ENCODE results near the gene COX14.

The COX14 gene

DNA sequence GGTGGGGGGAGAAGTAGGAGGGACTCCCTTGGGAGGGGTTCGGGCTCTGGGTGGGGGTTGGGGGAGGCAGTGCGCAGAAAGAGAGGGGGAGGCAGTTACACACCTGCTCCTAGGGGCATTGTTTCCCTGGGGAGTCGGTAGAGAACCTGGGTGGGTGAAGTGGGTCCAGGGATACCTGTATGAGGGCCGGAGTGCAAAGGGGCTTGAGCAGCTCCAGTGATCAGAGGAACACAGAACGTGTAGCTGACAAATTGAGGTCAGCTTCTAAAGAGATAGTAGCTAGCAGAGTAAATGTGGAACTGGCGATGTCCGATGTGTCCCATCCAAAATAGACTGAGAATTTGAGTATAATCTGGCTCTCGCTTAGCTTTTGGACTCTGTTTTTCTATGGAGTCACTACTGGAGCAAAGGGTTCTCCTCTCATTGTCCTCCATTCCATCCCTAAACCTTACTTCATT, 26.4 kb upstream of the COX14 start:
- no peak for DNase-seq

DNA sequence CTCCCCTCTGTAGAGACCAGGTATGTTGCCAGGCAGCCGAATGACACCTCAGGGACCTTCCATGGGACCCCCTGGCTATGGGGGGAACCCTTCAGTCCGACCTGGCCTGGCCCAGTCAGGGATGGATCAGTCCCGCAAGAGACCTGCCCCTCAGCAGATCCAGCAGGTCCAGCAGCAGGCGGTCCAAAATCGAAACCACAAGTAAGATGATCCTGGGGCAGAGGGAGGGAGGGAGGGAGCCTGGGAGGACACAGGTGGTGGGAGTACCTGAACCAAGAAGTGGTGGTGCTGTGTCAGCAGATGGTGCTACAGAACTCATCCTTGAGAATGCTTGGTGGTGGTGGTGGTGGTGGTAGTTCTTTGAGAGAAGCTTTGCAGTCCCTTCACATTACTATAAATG, 25.9 kb upstream of the COX14 start:
- no peak for DNase-seq

- no peak for DNase-seq
These were observed 24.9 kb upstream of the COX14 start for GRCh38 chr12:50087151-50087550.

DNA sequence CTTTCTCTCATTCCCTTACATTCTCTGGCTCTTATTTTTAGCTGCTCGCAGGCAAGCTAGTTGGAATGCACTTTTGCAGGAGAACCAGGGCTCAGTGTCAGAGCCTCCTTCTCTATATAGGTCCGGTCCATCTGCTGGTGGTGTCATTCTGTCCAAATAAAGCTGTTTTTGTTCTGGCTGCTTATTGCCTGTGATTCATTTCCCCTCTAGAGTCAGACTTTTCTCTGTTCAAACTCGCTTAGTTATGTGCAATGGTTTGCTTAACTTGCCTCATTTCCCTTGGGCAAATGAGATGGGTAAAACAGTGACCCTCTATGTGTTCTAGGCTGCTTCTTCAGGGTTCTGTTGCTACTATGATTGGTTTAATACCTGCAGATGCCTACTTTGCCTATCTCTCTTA, 24.0 kb upstream of the COX14 start:
- DNase-seq: no peak

DNA sequence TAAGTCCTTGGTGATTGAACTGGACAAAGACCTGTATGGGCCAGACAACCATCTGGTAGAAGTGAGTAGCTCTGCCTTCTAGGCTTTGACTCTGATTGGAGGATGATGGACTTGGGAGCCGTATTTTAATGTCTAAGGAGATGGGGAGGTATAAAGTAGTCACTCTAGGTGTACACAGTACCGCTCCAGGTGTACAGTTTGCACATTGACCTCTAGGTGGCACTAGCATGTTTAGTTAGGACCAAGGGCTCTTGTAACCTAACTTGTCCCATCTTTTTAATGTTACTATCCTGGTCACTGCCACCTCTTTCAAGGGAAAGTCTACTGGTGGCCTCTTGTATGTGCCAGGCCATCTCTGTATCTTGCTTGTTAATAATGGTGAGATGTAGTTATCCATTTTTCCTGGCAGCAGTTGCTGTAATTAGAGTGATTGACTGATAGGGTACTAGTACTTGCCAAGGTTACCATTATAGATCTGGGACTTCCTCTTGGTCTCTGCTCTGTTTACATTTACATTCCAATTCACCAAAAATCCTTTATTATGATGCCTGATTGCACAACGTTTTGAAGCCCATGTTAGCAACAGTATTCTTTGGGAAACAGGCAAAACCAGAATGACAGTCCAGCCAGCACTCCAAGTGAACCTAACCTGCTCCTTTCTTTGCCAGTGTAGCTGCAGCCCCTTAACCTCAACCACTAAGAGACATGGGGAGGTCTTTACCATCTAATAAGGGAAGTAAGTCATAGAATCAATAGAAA, 23.3 kb upstream of the COX14 start:
- no peak for DNase-seq

- DNase-seq: no peak
These were observed 22.3 kb upstream of the COX14 start for GRCh38 chr12:50089730-50090129.

GRCh38 chr12:50090391-50090790, 21.6 kb upstream of the COX14 start:
- no peak for DNase-seq

DNA sequence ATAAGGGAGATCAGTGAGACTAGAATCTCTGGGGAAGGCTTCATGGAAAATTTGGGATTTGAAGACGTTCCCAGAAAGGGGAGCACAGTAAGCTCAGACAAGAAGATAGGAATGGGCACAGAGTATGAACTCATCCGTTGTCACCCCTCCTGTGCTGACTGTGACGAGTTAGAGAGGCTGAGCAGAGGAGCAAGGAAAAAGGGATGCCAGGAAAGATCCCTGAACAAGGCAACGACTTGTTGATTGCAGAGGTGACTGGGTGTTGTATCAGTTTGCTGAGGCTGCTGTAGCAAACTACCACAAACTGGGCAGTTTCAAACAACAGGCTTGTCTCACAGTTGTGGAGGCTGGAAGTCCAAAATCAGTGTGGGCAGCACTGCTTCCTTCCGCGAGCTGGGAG, 14.1 kb upstream of the COX14 start:
- DNase-seq: no peak

- no peak for DNase-seq
These were observed 12.6 kb upstream of the COX14 start for GRCh38 chr12:50099302-50100008.

- DNase-seq: no peak
These were observed 11.5 kb upstream of the COX14 start for GRCh38 chr12:50100561-50100960.

DNA sequence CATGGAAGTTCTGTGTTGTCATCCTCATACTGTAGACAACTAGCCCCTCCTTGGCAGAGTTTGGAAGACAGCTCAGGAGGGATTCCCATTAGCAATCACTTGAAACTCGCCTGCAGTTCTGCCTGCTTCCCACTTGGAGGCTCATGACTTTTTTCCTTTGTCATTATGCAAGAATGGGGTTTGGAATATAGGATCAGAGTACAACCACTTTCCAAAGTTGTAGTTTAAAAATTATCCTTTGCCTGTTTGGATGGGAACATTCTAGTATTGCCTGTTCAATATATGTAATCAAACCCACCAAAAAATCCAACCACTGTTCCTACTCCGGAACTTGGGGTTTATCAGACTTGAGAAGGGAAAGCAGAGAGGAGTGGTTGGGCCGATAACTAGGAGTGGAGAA, 10.4 kb upstream of the COX14 start:
- DNase-seq: no peak

- DNase-seq: no peak
These were observed 9.9 kb upstream of the COX14 start for GRCh38 chr12:50102131-50102531.

GRCh38 chr12:50102646-50103309, 9.3 kb upstream of the COX14 start:
- DNase-seq: no peak

GRCh38 chr12:50103351-50103750, 8.7 kb upstream of the COX14 start:
- no peak for DNase-seq

GRCh38 chr12:50103767-50104321, 8.2 kb upstream of the COX14 start, which contains the start of gene GPD1:
Gene GPD1 (plus strand): TSS chr12:50104008. CDS start chr12:50104051, 43 bp downstream.
- no peak for DNase-seq

DNA sequence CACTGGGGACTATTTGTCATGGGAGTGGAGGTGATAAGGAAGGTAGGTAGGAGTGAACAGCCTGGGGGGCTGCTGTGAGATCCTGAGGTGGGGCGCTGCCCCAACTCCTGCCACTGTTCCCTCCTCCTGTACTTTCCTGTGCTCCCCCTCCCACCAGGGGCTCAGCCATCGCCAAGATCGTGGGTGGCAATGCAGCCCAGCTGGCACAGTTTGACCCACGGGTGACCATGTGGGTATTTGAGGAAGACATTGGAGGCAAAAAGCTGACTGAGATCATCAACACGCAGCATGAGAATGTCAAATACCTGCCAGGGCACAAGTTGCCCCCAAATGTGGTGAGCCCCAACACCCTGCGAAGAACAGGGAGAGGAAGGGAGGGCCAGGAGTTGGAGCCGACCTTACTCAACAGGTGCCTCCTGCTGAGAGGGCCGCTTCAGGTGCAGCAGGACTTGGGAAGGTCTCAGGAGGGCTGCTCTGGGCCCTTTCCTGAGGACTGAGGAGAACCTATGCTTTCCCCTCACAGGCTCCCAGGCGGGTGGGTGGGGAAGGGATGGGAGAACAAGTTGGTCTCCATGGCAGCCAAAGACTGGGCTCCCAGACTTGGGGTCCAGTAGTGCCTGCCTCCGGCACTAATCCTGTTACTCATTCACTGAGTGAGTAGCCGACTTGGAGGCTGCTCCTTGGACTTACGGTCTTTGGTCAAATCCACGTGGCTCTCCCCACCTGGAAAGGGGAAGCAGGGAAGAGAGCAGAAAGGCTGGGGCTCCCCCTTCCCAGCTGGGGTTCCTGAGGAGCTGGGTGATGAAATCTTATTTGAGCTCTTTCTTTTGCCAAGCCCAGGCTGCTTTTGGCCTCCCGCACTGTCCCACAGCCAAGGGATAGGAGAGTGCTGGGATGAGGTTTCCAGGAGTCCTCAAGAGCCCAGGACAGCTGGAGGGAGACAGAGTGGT, 7.3 kb upstream of the COX14 start:
- no peak for DNase-seq

GRCh38 chr12:50105913-50106450, 6.1 kb upstream of the COX14 start:
- no peak for DNase-seq

DNA sequence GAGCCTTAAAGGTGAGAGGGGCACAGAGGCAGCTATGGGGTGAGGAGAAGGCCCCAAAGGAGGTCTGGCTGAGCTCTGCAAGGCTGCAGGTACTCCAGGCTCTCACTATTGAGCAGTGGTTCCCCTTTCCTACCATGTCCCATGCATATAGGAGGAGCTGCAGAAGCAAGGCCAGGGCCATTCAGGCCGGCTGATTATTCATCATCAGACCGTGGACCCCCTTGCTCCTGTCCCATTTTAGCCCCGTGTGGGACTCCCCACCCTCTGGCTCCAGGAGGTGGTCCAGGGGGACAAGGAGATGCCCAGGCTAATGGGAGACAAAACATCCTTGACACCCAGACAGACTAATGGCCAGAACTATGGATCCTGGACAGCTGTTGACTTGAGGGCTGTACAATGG, 5.1 kb upstream of the COX14 start:
- no peak for DNase-seq

GRCh38 chr12:50107416-50108268, 4.4 kb upstream of the COX14 start:
- DNase-seq: no peak

DNA sequence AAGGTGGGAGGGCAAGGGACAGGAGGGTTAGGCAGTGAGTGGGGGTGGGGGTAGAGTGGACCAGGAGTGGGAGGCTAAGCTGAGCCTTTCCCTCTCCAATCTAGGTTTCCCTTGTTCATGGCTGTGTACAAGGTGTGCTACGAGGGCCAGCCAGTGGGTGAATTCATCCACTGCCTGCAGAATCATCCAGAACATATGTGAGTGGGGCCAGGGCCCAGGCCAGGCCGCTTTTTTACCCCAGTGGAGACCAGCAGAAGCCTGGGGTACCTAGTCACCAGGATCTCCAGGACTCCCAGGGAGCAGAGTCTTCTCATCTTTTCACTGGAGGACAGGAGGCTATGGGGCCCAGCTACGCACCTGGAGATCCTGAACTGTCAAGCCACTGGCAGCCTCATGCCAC, 2.7 kb upstream of the COX14 start:
- no peak for DNase-seq

DNA sequence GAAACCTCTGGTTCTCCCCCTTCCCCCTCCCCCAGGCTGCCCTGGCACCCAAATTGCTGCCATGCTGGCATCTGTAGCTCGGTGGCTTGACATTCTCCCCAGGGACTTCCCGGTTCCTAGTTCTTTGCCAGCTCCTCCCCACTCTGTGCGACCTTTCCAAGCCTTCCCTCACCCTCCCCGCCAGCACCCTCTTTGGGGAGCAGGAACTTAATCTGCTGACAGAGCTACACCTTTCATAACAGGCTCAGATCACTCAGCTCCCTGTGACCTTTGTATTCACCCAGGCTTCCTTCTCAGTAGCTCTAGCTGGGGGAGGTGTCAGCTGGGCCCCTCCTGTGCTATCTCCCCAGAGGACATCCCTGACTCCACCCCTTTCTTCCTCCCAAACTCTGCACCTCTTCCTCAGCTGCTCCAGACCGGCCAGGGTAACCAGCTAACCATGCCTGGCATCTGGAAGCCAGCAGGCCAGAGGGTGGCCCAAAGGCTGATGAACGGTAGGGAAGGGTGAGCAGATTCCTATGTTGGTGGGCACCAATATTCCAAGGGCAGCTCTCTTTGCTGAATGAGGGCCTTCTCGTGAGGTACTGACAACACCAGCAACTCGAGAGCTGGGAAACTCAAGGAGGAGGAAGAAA, 1.8 kb upstream of the COX14 start:
- DNase-seq: no peak

All from 8988T (cell line).